Stomach smooth muscle (tissue), 2 donors: ENCODE measurements around the gene ATOH7.
"Not testable (repeated sequence)": the region's sequence is repeated elsewhere in the genome, so short reads cannot be mapped to it uniquely, and the experiment has no call there.

Source experiments
- H3K27ac ChIP-seq: one replicate; pipeline ENCODE4 v1.7.0; 2013; ENCODE audit warnings: mild to moderate bottlenecking, low read length, inconsistent platforms
- H3K27me3 ChIP-seq, 2 donors: one replicate each; pipeline ENCODE4 v1.7.0; 2013; ENCODE audit warnings: low read length in 2 of 2; ENCODE audit not compliant: insufficient read depth in 2 of 2, control insufficient read depth in 1 of 2
- H3K36me3 ChIP-seq, 2 donors: one replicate each; pipeline ENCODE4 v1.7.0; 2013; ENCODE audit warnings: low read length in 2 of 2; ENCODE audit not compliant: control insufficient read depth in 2 of 2, insufficient read depth in 2 of 2
- H3K4me1 ChIP-seq: one replicate; pipeline ENCODE4 v1.7.0; 2013; ENCODE audit warnings: low read length; ENCODE audit not compliant: control insufficient read depth, insufficient read depth
- H3K4me3 ChIP-seq, 2 donors: one replicate each; pipeline ENCODE4 v1.7.0; 2013; ENCODE audit warnings: low read length in 2 of 2
- H3K9ac ChIP-seq, 2 donors: one replicate each; pipeline ENCODE4 v1.7.0; 2013; ENCODE audit warnings: low read length in 2 of 2, mild to moderate bottlenecking in 1 of 2
- H3K9me3 ChIP-seq, 2 donors: one replicate each; pipeline ENCODE4 v1.7.0; 2013; ENCODE audit warnings: low read length in 2 of 2; ENCODE audit not compliant: control insufficient read depth in 2 of 2
- donor health status: healthy.
- donor health status: Pancreatic carcinoma.

ATOH7 gene

GRCh38 chr10:68253346-68253745 is 21.4 kb upstream of the ATOH7 start:
- Histone ChIP-seq H3K4me1 (no peaks in the 10 kb centered on the region), H3K9ac (no peak overlapping the region), H3K9me3 (no peaks in the 10 kb centered on the region), H3K27ac (no peak overlapping the region), H3K27me3 (no peaks in the 10 kb centered on the region), H3K36me3 (no peaks in the 10 kb centered on the region), H3K4me3 (no peak overlapping the region)

- Histone ChIP-seq H3K4me1 (no peaks in the 10 kb centered on the region), H3K27ac (no peak overlapping the region), H3K27me3 (no peaks in the 10 kb centered on the region), H3K9ac (no peak overlapping the region), H3K36me3 (no peaks in the 10 kb centered on the region), H3K9me3 (no peaks in the 10 kb centered on the region), H3K4me3 (no peak overlapping the region)
Measured at GRCh38 chr10:68251625-68252495, 19.9 kb upstream of the ATOH7 start.

- no peak overlapping the region for H3K27ac ChIP-seq
- H3K27me3 ChIP-seq: no peaks in the 10 kb centered on the region
- no peak overlapping the region for H3K9ac ChIP-seq
- H3K4me1 ChIP-seq: no peaks in the 10 kb centered on the region
- no peak overlapping the region for H3K4me3 ChIP-seq
- H3K36me3 ChIP-seq: no peaks in the 10 kb centered on the region
- no peaks in the 10 kb centered on the region for H3K9me3 ChIP-seq
Measured at GRCh38 chr10:68251151-68251550, 19.2 kb upstream of the ATOH7 start.

GRCh38 chr10:68249297-68249696 is 17.4 kb upstream of the ATOH7 start:
- no peaks in the 10 kb centered on the region for H3K27me3 ChIP-seq
- H3K36me3 ChIP-seq: no peaks in the 10 kb centered on the region
- H3K4me1 ChIP-seq: no peaks in the 10 kb centered on the region
- H3K27ac ChIP-seq: no peak overlapping the region
- H3K9ac ChIP-seq: no peak overlapping the region
- H3K4me3 ChIP-seq: no peak overlapping the region
- no peaks in the 10 kb centered on the region for H3K9me3 ChIP-seq

DNA sequence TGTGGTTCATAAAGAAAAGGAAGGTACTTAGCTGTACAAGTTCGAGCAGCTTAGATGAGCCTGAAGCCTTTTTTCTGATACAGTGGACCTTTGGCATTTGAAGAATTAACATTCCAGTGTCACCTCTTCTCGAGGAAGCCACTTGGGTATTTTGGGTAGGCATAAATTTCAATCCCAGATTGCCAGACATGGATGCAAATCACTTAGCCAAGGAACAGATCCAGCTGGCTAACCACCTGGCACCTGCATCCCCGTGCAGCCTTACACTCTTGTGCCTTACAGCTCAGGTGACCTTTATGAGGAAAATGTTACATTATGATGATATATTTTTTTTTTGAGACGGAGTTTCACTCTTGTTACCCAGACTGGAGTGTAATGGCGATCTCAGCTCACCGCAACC is 16.0 kb upstream of the ATOH7 start:
- Histone ChIP-seq H3K4me1 (no peaks in the 10 kb centered on the region), H3K27me3 (no peaks in the 10 kb centered on the region)

GRCh38 chr10:68246397-68246796 is 14.5 kb upstream of the ATOH7 start:
- H3K36me3 ChIP-seq, H3K27ac ChIP-seq, H3K4me3 ChIP-seq, H3K27me3 ChIP-seq, H3K9me3 ChIP-seq, H3K4me1 ChIP-seq, H3K9ac ChIP-seq: not testable (repeated sequence)

More for the DNA sequence above, 16.0 kb upstream of the ATOH7 start:
- no peak overlapping the region for H3K4me3 ChIP-seq
- H3K36me3 ChIP-seq: no peaks in the 10 kb centered on the region
- no peak overlapping the region for H3K9ac ChIP-seq
- no peaks in the 10 kb centered on the region for H3K9me3 ChIP-seq
- H3K27ac ChIP-seq: no peak overlapping the region

DNA sequence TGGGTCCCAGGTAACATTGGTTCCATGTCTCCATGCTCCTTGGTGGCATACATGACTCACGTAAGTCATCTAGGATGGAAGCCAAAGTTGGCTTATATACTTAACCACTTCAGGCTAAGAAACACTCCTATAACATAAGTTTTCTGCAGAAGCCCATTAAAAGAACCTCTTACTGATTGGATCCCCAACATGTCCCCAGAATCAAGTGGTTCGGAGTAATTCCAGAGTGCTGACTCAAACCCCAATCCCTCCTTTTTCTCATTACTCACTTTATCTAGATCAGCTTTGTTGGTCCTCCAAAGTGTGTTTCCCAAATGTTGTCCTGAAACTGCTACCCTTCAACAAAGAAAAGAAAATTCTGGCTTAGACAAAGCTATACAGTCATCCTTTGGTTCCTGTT is 10.1 kb upstream of the ATOH7 start:
- Histone ChIP-seq H3K27me3 (no peaks in the 10 kb centered on the region), H3K27ac (no peak overlapping the region), H3K4me1 (no peaks in the 10 kb centered on the region), H3K9me3 (no peaks in the 10 kb centered on the region), H3K9ac (no peak overlapping the region), H3K4me3 (no peak overlapping the region), H3K36me3 (no peaks in the 10 kb centered on the region)

GRCh38 chr10:68239596-68240150 is 7.8 kb upstream of the ATOH7 start:
- Histone ChIP-seq H3K27ac (no peak overlapping the region), H3K4me1 (no peaks in the 10 kb centered on the region), H3K27me3 (no peaks in the 10 kb centered on the region), H3K9me3 (no peaks in the 10 kb centered on the region), H3K9ac (no peak overlapping the region), H3K36me3 (no peaks in the 10 kb centered on the region), H3K4me3 (no peak overlapping the region)

DNA sequence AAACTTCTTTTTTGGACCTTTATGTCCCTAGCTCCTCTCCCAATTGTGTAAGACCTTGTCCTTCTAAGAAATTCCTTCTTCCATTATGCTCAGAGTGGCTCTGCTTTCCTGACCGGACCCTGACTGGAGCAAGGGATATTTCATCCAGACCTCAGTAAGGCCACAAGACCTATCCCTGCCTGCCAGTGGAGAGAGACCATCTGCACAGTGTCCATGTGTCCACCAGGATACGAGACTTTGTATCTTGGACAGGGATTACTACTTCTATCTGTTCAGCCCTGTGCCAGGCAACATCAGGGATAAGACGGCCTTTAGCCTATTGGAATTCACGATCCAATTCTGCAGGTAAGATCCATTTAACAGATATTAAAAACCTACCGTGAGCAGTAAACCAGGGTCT is 7.2 kb upstream of the ATOH7 start:
- no peaks in the 10 kb centered on the region for H3K9me3 ChIP-seq
- no peaks in the 10 kb centered on the region for H3K4me1 ChIP-seq
- H3K9ac ChIP-seq: no peak overlapping the region
- H3K27me3 ChIP-seq: no peaks in the 10 kb centered on the region
- no peak overlapping the region for H3K4me3 ChIP-seq
- no peaks in the 10 kb centered on the region for H3K36me3 ChIP-seq
- no peak overlapping the region for H3K27ac ChIP-seq

- no peak overlapping the region for H3K4me3 ChIP-seq
- no peak overlapping the region for H3K9ac ChIP-seq
- H3K4me1 ChIP-seq: no peaks in the 10 kb centered on the region
- H3K27me3 ChIP-seq: no peaks in the 10 kb centered on the region
- H3K36me3 ChIP-seq: no peaks in the 10 kb centered on the region
- no peak overlapping the region for H3K27ac ChIP-seq
- no peaks in the 10 kb centered on the region for H3K9me3 ChIP-seq
Measured at GRCh38 chr10:68238371-68238770, 6.5 kb upstream of the ATOH7 start.

DNA sequence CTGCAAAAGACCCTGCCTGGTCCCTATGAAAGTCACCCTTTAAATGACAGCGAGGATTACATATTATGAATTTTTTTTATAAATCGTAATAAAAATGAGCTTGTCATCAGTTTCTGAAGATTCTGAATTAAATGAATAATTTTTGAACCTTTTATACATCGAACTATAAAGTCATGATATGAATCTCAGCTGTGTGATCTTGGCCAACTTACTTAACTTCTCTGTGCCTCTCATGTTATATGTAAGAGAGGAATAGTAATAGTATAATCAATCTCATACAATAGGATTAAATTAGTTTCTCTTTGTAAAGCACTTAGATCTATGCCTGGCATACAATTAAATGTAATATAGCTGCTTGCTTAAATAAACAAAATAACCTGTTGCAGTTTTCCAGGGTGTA is 5.3 kb upstream of the ATOH7 start:
- Histone ChIP-seq H3K27ac (no peak overlapping the region), H3K4me3 (no peak overlapping the region), H3K9me3 (no peaks in the 10 kb centered on the region), H3K36me3 (no peaks in the 10 kb centered on the region), H3K27me3 (no peaks in the 10 kb centered on the region), H3K4me1 (peaks cover under 1% of the 10 kb centered on the region), H3K9ac (no peak overlapping the region)
